AG09309 (cell line): Measurements from ENCODE around the gene SLC25A29.

Experiments
- DNase-seq: peaks from one replicate; pipeline ENCODE4 v3.0.0-alpha.2; 2010; ENCODE audit warnings: low read depth
- H3K4me3 ChIP-seq: 2 replicates; pipeline ENCODE4 v1.5.1; 2011; ENCODE audit warnings: mild to moderate bottlenecking, low read depth, low read length, moderate library complexity; ENCODE audit not compliant: control insufficient read depth
- TF ChIP-seq, protein P1 (sequence below): IDR thresholded peaks from 2 replicates; pipeline ENCODE4 v1.5.1; 2011; ENCODE audit warnings: mild to moderate bottlenecking, low read depth, low read length, inconsistent platforms; ENCODE audit not compliant: insufficient read depth, control insufficient read depth; ENCODE audit errors: missing control alignments

The SLC25A29 gene

GRCh38 chr14:100274250-100274649 lies 32.0 kb downstream of the SLC25A29 start:
- TF ChIP-seq, protein P1, sequence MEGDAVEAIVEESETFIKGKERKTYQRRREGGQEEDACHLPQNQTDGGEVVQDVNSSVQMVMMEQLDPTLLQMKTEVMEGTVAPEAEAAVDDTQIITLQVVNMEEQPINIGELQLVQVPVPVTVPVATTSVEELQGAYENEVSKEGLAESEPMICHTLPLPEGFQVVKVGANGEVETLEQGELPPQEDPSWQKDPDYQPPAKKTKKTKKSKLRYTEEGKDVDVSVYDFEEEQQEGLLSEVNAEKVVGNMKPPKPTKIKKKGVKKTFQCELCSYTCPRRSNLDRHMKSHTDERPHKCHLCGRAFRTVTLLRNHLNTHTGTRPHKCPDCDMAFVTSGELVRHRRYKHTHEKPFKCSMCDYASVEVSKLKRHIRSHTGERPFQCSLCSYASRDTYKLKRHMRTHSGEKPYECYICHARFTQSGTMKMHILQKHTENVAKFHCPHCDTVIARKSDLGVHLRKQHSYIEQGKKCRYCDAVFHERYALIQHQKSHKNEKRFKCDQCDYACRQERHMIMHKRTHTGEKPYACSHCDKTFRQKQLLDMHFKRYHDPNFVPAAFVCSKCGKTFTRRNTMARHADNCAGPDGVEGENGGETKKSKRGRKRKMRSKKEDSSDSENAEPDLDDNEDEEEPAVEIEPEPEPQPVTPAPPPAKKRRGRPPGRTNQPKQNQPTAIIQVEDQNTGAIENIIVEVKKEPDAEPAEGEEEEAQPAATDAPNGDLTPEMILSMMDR, result no peak

DNA sequence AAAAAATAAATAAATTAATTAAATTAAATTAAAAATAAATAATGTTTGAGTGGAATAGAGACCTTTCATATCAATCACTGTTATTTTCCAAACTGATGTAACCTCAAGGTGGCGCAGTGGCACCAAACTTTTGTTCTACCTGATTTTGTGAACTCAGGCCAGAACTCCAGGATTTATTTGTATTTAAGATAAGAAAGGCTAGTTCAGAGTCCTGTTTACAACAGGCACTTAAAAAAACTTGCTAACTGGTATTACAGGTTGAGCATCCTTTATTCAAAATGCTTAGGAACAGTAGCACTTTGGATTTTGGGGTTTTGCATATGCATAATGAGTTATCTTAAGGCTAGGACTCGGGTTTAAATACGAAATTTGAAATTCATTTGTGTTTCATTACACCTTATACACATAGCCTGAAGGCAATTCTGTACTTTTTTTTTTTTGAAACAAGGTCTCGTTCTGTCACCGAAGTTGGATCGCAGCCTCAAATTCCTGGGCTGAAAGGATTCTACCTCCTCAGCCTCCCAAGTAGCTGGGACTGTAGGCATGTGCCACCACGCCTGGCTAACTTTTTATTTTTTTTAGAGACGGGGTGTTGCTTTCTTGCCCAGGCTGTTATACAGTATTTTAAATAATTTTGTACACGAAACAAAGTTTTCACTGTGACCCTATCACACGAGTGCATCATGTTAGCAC lies 34.9 kb downstream of the SLC25A29 start:
- TF ChIP-seq, protein P1, result peak; percentile 30
- DNase-seq, result no peak
- no peak overlapping the region for H3K4me3 ChIP-seq

More at GRCh38 chr14:100274250-100274649, 32.0 kb downstream of the SLC25A29 start:
- no peak for DNase-seq
- H3K4me3 ChIP-seq, result no peak overlapping the region

GRCh38 chr14:100268591-100269207 lies 37.5 kb downstream of the SLC25A29 start:
- H3K4me3 ChIP-seq, result no peak overlapping the region
- no peak for DNase-seq
- TF ChIP-seq, protein P1, result no peak

DNA sequence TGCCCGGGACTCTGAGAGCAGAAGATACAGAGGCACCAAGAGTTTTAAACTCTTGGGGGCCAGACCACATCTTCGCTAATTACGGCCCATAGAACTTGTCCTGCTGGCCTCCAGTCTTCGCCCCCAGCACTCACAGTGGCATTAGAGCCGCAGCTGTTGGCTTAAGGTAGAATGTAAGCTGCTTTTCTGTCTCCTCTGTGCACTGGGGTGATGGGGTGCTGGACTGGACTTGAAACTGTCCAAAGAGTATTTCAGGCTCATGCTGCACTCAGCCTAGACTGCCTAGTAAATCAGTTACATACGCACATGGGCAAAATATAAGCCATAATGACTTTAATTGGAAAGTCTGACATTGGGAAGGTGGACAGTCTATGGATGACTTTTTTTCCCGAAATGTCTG lies 38.3 kb downstream of the SLC25A29 start:
- TF ChIP-seq, protein P1, result no peak
- H3K4me3 ChIP-seq, result no peak overlapping the region

DNA sequence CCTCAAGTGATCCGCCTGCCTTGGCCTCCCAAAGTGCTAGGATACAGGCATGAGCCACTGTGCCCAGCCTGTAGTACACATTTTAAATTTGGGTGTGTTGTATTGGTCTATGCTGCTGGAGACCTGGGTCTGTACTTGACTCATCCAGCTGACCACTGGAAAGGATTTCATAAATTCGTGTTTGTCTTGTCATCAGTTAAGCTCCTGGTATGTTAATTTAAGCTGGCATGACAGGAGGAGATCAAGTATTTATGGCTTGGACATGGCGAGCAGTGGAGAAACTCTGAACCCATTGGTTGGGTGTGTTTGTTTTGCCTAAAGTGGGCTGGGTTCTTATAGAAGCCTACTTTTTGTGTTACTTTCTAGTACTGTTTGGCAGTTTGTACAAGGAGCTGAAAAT lies 43.1 kb downstream of the SLC25A29 start:
- H3K4me3 ChIP-seq, result no peak overlapping the region
- TF ChIP-seq, protein P1, result no peak
- no peak for DNase-seq

More for the DNA sequence above, 38.3 kb downstream of the SLC25A29 start:
- no peak for DNase-seq

GRCh38 chr14:100262545-100262944 lies 43.7 kb downstream of the SLC25A29 start:
- TF ChIP-seq, protein P1, result no peak
- DNase-seq, result no peak
- no peak overlapping the region for H3K4me3 ChIP-seq

- no peak for DNase-seq
- TF ChIP-seq, protein P1, result no peak
- H3K4me3 ChIP-seq, result no peak overlapping the region
These were observed 44.6 kb downstream of the SLC25A29 start for GRCh38 chr14:100261621-100262020.
